ENCODE measurements around the gene CHCHD6.

Gene CHCHD6

DNA sequence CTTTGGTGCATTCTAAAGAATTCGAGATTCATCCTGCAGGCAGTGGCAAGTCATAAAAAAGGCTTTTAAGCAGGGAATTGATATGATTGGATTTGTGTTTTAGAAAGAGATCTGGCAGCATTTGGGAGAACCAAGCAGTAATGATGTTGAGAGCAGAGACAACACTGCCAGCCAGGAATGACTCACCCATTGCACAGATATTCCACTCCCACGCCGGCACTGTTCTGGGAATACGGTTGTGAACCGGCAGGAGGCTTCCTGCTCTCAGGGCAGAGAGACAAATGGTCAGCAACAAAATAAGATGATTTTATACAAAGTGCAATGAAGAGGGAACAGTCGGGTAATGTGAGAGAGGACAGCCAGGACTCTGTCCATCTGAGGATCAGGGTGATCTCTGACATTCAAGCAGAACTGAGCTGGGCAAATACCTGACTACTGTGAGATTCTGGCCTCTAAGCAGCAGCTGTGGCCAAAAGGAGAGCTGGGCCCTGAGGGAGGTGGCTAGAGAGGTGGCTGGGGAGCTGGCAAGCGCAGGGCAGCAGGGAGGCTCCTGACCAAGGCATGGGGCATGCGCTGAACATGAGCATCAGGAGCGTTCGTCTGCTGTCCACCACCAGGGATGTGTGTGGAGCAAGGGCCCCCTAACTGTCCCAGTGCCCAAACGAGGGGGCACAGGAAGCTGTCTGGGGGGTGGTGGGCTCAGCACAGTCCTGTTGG, 222.8 kb downstream of the CHCHD6 start:
- DNase-seq: no peak

- no peak for DNase-seq
These were observed 223.3 kb downstream of the CHCHD6 start for GRCh38 chr3:126927401-126927750.

DNA sequence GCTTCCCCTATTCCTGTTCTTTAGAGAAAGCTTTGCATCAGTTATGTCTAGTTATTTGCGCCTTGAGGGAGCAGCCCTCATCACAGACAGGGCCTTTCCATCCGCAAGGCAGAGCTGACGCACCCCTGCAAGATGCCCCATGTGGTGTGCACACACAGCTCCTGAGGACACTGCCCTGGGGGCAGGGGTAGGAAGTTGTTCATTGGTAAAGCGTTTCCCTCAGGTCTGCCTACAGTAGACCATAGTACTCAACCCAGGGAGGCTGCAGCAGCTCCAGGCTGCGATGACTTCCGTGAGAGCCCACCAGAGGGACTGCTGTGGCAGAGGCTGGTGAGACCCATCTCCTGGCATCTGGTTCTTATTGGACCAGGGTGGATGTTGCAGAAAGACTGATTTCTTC, 223.8 kb downstream of the CHCHD6 start:
- DNase-seq: no peak

DNA sequence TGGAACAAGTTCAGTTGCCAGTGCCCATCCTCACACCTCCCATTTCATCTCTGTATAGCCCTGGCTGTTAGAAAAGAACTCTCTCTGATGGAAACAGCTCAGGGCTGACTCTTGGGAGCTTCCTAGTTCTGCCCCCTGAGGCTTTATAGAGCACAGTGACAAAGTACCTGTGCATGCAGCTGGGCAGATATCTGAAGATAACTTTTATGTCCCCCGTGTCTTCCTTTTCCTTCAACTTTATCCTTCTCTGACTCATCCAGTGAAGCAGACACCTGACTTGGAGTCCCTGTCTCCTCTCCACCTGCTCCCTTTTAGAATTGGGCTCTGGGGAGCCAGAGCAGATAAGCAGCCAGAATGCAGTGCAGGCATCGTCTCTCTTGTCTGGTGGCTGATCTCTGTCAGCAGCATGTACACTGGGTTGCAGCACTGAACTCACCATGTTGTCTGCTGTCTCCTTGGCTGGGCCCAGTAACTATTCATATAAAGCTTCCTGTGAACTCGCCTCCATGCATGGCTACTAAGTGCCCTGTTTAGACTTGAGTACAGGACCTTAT, 225.0 kb downstream of the CHCHD6 start:
- DNase-seq: no peak

GRCh38 chr3:126930936-126931600, 227.0 kb downstream of the CHCHD6 start:
- DNase-seq: no peak

DNA sequence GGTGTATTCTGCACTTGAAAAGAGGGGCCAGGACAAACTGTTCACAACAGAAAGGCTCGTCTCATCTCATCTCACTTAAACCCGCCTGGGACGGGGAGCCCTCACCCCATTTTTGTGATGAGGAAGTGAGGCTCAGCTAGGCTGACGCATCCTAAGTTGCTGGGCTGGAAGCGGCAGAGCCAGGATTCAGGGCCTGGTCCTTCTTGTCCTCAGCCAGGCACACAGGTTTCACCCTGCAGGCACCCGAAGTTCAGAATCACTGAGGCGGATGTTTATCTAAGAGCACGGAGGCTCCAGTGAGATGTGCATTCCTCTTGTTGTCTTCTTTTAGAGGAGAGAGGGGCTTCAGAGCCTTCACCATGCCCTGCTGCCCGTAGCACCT, 227.8 kb downstream of the CHCHD6 start:
- no peak for DNase-seq

GRCh38 chr3:126932188-126932931, 228.3 kb downstream of the CHCHD6 start:
- no peak for DNase-seq

- no peak for DNase-seq
These were observed 230.0 kb downstream of the CHCHD6 start for GRCh38 chr3:126934031-126934531.

DNA sequence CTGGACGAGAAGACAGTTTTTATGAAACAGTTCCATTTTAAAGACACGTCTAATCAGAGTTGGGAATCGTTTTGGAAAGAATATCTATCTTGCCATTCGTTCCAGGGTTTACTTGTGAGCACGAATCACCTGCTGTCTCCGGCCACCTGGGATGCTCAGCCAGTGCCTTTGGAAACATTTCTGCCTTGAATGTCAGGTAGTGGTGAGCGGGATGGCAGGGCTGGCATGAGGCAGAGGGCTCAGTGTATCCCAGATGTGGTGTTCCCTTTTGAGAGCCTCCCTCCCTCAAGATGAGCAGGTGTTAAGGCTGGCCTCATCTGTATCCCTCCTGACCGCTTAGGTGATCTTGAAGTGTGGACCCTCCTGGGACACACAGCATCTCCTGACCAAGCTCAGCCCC, 231.0 kb downstream of the CHCHD6 start:
- DNase-seq: no peak

DNA sequence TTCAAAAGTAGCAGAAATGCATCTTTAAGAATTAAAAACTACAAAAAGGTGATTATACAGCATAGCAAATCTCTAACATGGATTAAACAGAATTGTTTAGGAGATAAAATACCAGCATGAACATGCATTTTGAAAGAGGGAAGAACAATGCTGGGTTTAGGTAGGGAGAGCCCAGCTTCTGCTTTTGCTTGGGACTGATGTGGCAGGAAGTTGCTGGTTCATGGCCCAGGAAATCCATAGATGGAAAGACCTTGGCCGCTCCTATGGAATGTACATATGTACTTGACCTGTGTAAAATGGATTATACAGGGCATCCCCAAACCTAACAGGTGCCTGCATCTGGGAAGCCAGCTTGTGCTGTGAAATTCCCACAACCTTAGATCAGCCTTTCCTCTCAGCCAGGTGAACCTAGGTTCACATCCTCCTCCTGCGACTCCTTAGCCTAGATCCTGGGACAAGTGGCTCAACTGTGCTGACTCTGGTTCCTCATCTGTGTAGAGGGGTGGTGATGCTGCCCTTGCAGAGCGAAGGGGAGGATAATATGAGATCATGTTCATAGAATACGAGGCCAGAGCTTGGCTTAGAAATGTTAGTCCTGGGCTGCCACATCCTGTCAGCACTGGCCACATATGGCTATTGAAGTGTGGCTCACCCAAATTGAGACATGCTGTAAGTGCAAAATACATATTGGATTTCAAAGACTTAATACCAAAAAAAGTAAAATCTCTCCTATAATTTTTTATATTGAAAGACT, 231.9 kb downstream of the CHCHD6 start:
- DNase-seq: no peak

DNA sequence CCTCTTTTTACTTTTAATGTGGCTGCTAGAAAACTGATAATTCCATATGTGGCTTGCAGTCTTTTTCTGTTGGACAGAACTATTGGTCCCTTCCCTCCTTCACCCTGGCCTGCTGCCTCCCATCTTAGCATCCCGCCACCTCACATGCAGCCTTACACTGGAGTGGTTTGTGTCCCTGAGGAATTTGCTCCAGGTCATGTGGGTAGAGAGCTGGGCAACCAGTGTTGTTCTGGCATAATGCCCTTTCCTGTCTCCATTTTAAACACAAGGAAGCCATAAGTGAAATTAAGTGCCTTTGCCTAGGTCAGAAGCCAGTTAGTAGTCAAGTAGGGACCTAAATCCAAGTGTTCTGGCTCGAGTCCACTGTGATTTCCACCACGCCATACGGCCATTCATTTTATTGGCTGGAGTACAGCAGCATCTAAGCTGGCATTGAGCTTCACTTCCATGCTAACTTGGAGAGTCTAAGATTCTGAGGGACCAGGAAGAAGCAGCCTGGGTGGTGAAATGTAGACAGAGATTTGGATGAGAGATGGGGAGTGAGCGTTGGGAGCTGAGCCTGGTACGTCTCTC, 232.9 kb downstream of the CHCHD6 start:
- DNase-seq: no peak

- DNase-seq: no peak
These were observed 233.5 kb downstream of the CHCHD6 start for GRCh38 chr3:126937533-126937932.

- no peak for DNase-seq
These were observed 233.9 kb downstream of the CHCHD6 start for GRCh38 chr3:126937973-126938372.

GRCh38 chr3:126938520-126939337, 234.7 kb downstream of the CHCHD6 start:
- DNase-seq: no peak

DNA sequence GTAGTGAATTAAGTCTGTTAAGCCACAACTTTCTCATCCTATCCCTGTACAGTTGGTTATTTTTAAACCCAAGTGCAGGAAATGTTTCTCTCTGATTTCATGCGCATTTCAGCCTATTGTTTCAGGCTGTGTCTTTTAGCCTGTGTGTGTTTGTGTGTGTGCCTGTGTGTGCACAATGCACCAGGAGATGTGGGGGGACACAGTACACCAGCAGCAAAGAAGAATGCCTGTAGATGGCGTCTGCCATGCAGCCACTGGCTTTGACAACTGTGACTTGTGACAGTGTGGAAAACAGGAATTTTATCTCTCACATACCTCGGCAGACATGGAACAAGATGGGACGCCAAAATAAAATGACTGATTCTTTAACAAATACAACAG, 235.3 kb downstream of the CHCHD6 start:
- no peak for DNase-seq

- no peak for DNase-seq
These were observed 235.7 kb downstream of the CHCHD6 start for GRCh38 chr3:126939733-126940132.

DNA sequence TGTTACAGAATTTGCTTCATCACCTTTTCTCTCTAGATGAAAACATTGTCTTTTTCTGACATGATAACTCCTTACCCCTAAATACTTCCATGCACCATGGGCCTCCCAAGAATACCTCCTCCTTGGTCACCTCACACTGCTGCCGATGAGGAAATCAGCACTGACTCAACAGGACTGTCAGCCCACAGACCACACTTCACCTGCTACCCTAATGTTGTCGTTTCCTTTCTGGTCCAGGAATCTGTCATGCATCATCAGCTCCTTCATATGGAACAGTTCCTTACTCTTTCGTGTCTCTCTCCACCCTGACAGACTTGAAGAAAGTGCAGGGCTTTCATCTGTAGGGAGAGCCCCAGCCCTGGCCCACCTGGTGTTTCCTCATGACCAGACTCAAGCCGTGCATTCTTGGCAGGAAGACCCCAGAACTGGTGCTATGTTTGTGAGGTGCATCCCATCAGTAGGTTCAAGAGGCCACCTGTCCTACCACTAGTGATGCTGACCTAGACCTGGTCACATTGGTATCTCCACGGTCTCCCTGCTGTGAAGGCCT, 237.8 kb downstream of the CHCHD6 start:
- DNase-seq: no peak

- DNase-seq: no peak
These were observed 240.3 kb downstream of the CHCHD6 start for GRCh38 chr3:126944089-126944965.

GRCh38 chr3:126945171-126945721, 241.2 kb downstream of the CHCHD6 start:
- no peak for DNase-seq

DNA sequence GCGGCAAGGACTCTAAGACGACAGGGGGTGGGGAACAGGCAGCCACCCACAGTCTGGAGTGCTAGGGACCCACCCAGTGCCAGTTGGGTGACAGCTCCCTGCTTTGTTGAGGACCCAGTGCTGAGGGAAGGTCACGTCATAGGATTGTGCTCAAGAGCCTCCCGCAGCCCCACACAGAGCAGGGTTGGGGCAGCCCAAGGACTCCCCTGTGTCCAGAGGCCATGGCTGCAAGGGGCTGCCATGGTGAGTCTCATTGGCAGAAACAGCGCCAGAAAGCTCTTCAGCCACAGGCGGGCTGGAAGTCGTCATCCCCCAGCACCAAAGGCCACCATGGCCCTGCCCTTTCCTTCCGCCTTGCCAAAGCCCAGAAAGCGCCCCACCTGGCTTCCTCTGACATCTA, 241.9 kb downstream of the CHCHD6 start:
- DNase-seq: no peak

Data from stimulated activated CD4-positive, alpha-beta T cell treated with anti-CD3 and anti-CD28 coated beads, Interleukin-4, amount 100 ng/mL, for 24 hours (primary cell).